Ovary (tissue), 9 donors: ENCODE measurements around the gene GOLGA1. TPM values are rescaled to one million over a fixed set of nuclear protein-coding genes. Genes with fewer than 3 reads are reported as not detected.

Experiments
- DNase-seq, 5 donors: peaks; one replicate each; pipeline ENCODE4 v3.0.0-alpha.2; 2019 to 2020
- H3K27ac ChIP-seq, 2 donors: fragments of 200-600 bp; one replicate each; pipeline versions ENCODE4 v1.5.1 to v1.8.0; 2019 to 2022
- H3K27me3 ChIP-seq: fragments of 200-600 bp; one replicate; pipeline ENCODE4 v1.8.0; 2022
- H3K36me3 ChIP-seq: fragments of 200-600 bp; sonication (generic); one replicate; pipeline ENCODE4 v1.5.1; 2019
- H3K4me1 ChIP-seq: one replicate; pipeline ENCODE4 v1.8.1; 2013; ENCODE audit warnings: mild to moderate bottlenecking, moderate library complexity; ENCODE audit not compliant: insufficient read depth
- H3K4me3 ChIP-seq: fragments of 200-600 bp; sonication (generic); one replicate; pipeline ENCODE4 v1.5.1; 2017
- H3K9me3 ChIP-seq, 2 donors: fragments of 200-600 bp in 1 of 2; sonication (generic) in 1 of 2; one replicate each; pipeline versions ENCODE4 v1.5.1 to v1.8.1; 2013 to 2019; ENCODE audit warnings: mild to moderate bottlenecking in 1 of 2, moderate library complexity in 1 of 2
- EP300 ChIP-seq: sonication (generic); formaldehyde crosslinking; IDR thresholded peaks from one replicate; pipeline ENCODE4 v1.6.1; 2017; ENCODE audit warnings: antibody characterized with exemption
- POLR2A ChIP-seq: fragments of 450-650 bp; IDR thresholded peaks from one replicate; pipeline ENCODE4 v1.6.1; 2017; ENCODE audit warnings: antibody characterized with exemption, mild to moderate bottlenecking, moderate library complexity
- WGBS, 3 donors: extraction: QIAGEN DNeasy Blood & Tissue Kit in 1 of 3; methylation state at CpG; one replicate each; pipeline versions ENCODE4 v1.1.5 to v1.1.7; 2013 to 2017; 5-methylcytosine and 5-hydroxymethylcytosine counted together
- intact Hi-C, 4 donors: fragments of 100-400 bp; cut with DNase I; formaldehyde crosslinking; loops; one replicate each; pipeline versions ENCODE4 v1.11.0 to v1.15.1; 2022 to 2023
- polyA plus RNA-seq, 2 donors: library from polyadenylated mRNA; stranded (reverse); fragments of 200-250 nt in 1 of 2; fragments of 350-450 nt in 1 of 2; fragmentation: Illumina TruSeq in 1 of 2; extraction: RNeasy Lipid Tissue Mini Kit (QIAGEN cat#74804) in 1 of 2; gene quantifications; one replicate each; pipeline ENCODE4 v1.2.3, GENCODE V29; 2013 to 2014
- total RNA-seq, 7 donors: library from RNA; depleted of rRNA in 2 of 7; stranded (reverse); fragments of >200 nt in 2 of 7; fragmentation: NEBNext Ultra II Directional in 3 of 7; extraction: Animal tissue kit (Norgen Biotek cat#: 25700) in 3 of 7; gene quantifications; one replicate each; pipeline versions ENCODE4 v1.1.0 to v1.2.4, GENCODE V29; 2016 to 2023
- TF ChIP-seq, protein P1 (sequence below), 3 donors: fragments of 450-650 bp in 2 of 3; fragments of 200-600 bp in 1 of 3; IDR thresholded peaks; one replicate each; pipeline versions ENCODE4 v1.5.1 to v1.8.0; 2016 to 2022; ENCODE audit warnings: antibody characterized with exemption in 3 of 3, mild to moderate bottlenecking in 1 of 3
- donor health status: DM: no; HTN: no; CAD: no; lungs with moderate emphysema.
- donor health status: DM: no; HTN: no; CAD: no.
- donor health status: Bipolar disorder and iron deficiency.
- donor health status: DM: yes; HTN: yes; CAD: no.
- donor health status: DM: no; HTN: no; CAD: no.
- donor health status: DM: yes; HTN: yes; CAD: no.

The GOLGA1 gene
- total and polyA plus RNA-seq, 9 donors, result 7.6 to 26.8 (median 15.4) TPM

DNA sequence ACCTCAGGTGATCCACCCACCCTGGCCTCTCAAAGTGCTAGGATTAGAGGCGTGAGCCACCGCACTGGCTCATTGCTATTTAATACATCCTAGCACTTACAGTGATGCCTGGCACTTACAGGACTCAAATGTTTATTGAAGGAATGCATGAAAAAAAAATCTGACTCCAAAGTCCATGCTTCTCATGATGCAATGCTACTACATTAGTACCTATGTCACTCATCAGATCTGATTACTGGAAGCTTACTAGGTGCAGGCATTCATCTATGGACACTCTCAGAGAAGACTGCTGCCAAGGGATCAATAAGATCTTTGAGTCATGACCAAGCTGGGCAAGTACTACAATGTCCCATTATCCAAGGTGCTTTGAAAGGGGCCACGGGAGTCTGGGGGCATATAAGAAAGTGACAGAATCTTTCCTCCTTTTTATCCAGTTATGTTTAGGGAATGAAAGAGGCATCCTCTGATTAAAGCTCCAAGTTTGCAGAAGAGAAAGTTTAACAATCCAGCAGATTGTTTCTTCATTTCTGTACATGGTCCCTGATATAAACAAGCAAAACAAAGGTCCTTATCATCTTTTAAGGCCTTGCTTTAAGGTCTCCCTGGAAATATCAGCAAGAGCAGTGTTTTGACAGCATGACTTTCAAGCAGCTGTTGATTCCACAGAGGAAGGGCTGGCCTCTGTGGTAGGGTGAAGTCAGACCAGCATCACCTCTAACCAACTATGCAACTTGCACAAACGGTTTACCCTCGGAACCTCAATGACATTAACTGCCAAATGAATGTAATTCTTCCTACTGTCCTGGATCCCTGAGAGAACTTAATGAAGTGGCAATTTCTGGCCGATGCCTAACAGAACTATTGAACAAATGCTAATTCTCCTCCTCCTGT lies 43.1 kb downstream of the GOLGA1 start:
- 41 to 62% (median 61%) methylated on average over 6 of the region's 6 CpGs for WGBS, 3 donors
- no peak for TF ChIP-seq POLR2A
- TF ChIP-seq EP300, result no peak
- TF ChIP-seq, protein P1, sequence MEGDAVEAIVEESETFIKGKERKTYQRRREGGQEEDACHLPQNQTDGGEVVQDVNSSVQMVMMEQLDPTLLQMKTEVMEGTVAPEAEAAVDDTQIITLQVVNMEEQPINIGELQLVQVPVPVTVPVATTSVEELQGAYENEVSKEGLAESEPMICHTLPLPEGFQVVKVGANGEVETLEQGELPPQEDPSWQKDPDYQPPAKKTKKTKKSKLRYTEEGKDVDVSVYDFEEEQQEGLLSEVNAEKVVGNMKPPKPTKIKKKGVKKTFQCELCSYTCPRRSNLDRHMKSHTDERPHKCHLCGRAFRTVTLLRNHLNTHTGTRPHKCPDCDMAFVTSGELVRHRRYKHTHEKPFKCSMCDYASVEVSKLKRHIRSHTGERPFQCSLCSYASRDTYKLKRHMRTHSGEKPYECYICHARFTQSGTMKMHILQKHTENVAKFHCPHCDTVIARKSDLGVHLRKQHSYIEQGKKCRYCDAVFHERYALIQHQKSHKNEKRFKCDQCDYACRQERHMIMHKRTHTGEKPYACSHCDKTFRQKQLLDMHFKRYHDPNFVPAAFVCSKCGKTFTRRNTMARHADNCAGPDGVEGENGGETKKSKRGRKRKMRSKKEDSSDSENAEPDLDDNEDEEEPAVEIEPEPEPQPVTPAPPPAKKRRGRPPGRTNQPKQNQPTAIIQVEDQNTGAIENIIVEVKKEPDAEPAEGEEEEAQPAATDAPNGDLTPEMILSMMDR (IDR thresholded peaks at IDR 0.05), result no peak
- H3K36me3 ChIP-seq, result no peaks in the 10 kb centered on the region
- H3K27ac ChIP-seq, result no peak overlapping the region
- DNase-seq, result peak in 1 of 5 donors; percentile 4
- intact Hi-C loops, result no loop called here
- H3K4me1 ChIP-seq, result no peaks in the 10 kb centered on the region
- no peaks in the 10 kb centered on the region for H3K9me3 ChIP-seq
- no peak overlapping the region for H3K4me3 ChIP-seq
- H3K27me3 ChIP-seq, result no peaks in the 10 kb centered on the region

DNA sequence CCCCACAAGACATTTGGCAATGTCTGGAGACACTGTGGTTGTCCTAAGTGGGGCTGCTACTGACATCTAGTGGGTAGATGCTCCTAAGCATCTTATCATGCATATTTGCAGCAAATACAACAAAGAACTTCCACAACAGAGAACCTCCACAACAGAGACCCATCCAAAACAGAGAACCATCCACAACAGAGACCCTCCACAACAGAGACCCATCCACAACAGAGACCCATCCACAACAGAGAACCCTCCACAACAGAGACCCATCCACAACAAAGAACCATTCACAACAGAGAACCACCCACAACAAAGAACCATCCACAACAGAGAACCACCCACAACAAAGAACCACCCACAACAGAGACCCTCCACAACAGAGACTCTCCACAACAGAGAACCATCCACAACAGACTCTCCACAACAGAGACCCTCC lies 46.1 kb downstream of the GOLGA1 start:
- no peak overlapping the region for H3K27ac ChIP-seq
- H3K4me3 ChIP-seq, result no peak overlapping the region
- H3K9me3 ChIP-seq, result no peaks in the 10 kb centered on the region
- intact Hi-C loops, result no loop called here
- no peaks in the 10 kb centered on the region for H3K4me1 ChIP-seq
- peak in 1 of 5 donors; percentile 13 for DNase-seq
- TF ChIP-seq POLR2A, result no peak
- TF ChIP-seq, protein P1 (IDR thresholded peaks at IDR 0.05), result no peak
- TF ChIP-seq EP300, result no peak
- no peaks in the 10 kb centered on the region for H3K27me3 ChIP-seq
- H3K36me3 ChIP-seq, result no peaks in the 10 kb centered on the region

DNA sequence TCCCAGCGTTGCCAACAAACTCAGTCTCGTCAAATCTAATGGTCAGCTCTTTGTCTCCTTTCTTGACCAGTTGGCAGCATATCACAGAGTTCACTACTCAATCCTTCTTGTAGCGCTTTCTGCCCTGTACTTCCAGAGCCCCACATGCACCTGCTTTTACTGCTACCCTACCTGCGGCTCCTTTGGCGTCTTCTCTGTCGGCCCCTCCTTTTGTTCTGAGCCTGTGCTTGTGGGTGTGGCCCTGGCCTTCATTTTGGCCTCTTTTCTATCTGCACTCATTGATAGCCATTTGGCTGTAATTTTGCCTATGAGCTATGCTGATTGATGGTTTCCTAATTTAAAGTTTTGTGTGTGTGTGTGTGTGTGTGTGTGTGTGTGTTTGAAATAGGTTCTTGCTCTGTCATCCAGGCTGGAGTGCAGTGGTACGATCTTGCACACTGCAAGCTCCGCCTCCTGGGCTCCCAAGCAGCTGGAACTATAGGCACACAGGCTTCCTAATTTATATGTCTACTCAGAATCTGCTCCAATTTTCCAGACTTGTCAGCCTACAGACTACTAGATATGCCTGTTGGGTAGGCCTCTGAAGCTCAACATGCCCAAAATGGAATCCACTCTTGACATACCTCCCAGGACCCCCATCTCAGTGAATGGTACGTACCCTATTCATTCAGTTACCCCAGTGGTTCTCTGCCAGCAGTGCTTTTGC lies 46.7 kb downstream of the GOLGA1 start:
- peak in 1 of 5 donors; percentile 8 for DNase-seq
- no peaks in the 10 kb centered on the region for H3K9me3 ChIP-seq
- WGBS, 3 donors, result 85 to 88% (median 87%) methylated on average over 9 of the region's 9 CpGs
- intact Hi-C loops, result no loop called here
- no peaks in the 10 kb centered on the region for H3K4me1 ChIP-seq
- H3K27ac ChIP-seq, result no peak overlapping the region
- no peaks in the 10 kb centered on the region for H3K36me3 ChIP-seq
- no peak overlapping the region for H3K4me3 ChIP-seq
- TF ChIP-seq, protein P1 (IDR thresholded peaks at IDR 0.05), result no peak
- no peak for TF ChIP-seq EP300
- no peak for TF ChIP-seq POLR2A
- no peaks in the 10 kb centered on the region for H3K27me3 ChIP-seq

DNA sequence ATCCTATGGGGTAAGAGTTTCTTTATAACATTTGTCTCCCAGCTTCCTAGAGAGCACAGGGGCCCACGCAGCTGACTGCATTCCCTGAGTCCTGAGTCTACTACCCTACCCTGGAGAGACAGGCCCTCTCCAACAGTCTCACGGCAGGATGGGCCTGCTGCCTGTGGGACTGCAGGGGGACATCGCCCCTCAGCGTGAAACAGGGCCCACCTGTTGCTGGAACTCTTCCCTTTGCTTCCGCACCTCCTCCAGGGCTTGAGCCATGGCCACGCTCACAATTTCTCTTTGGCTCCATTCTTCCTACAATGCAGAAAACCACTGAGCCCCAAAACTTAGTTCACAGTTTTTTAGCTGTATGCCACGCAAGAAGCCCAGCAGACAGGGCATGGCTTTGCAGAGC lies 50.7 kb downstream of the GOLGA1 start:
- TF ChIP-seq EP300 (no peak), POLR2A (no peak)
- TF ChIP-seq, protein P1 (IDR thresholded peaks at IDR 0.05), result no peak
- DNase-seq, result no peak
- no peak overlapping the region for H3K4me3 ChIP-seq
- H3K4me1 ChIP-seq, result no peaks in the 10 kb centered on the region
- no peaks in the 10 kb centered on the region for H3K9me3 ChIP-seq
- H3K36me3 ChIP-seq, result no peaks in the 10 kb centered on the region
- intact Hi-C loops, result no loop called here
- H3K27ac ChIP-seq, result no peak overlapping the region
- WGBS, 3 donors, result 92 to 94% (median 92%) methylated on average over 7 of the region's 7 CpGs
- H3K27me3 ChIP-seq, result no peaks in the 10 kb centered on the region
